Activated CD4-positive, alpha-beta T cell treated with anti-CD3 and anti-CD28 coated beads for 36 hours (primary cell): ENCODE data around the gene LYPD8. TPM values are rescaled to one million over a fixed set of nuclear protein-coding genes. Genes with fewer than 3 reads are reported as not detected.
"Not testable (repeated sequence)": the region's sequence is repeated elsewhere in the genome, so short reads cannot be mapped to it uniquely, and the experiment has no call there.

ENCODE experiments used
- ATAC-seq: fragments of 200-7000 bp; cut with Tn5 transposase; one replicate; pipeline ENCODE4 v1.10.0; 2021; ENCODE audit warnings: mild to moderate bottlenecking, moderate library complexity
- CTCF ChIA-PET: fragments of 350-600 bp; sonication (Branson Sonifier 250); formaldehyde crosslinking; loops from one replicate; lab custom pipeline; 2021; ENCODE audit warnings: antibody characterized with exemption; lab: Charles Lee
- POLR2A ChIA-PET: fragments of 350-600 bp; sonication (Branson Sonifier 250); formaldehyde crosslinking; loops from one replicate; lab custom pipeline; 2021; ENCODE audit warnings: antibody characterized with exemption, inconsistent platforms; lab: Charles Lee
- DNase-seq: peaks from one replicate; pipeline ENCODE4 v3.0.0-alpha.2; 2020
- H3K27ac Mint-ChIP-seq: one replicate; pipeline ENCODE4 v1.8.0; 2021; ENCODE audit warnings: mixed read lengths
- H3K27me3 Mint-ChIP-seq: one replicate; pipeline ENCODE4 v1.8.0; 2021; ENCODE audit warnings: mixed read lengths
- H3K36me3 Mint-ChIP-seq: one replicate; pipeline ENCODE4 v1.8.0; 2021; ENCODE audit warnings: low read depth, mixed read lengths
- H3K4me1 Mint-ChIP-seq: one replicate; pipeline ENCODE4 v1.8.0; 2021; ENCODE audit warnings: mixed read lengths
- H3K4me3 Mint-ChIP-seq: one replicate; pipeline ENCODE4 v1.8.0; 2021; ENCODE audit warnings: mild to moderate bottlenecking, moderate library complexity, mixed read lengths
- H3K9me3 Mint-ChIP-seq: one replicate; pipeline ENCODE4 v1.8.0; 2021; ENCODE audit warnings: low read depth, mixed read lengths
- intact Hi-C, 2 experiments: fragments of 100-400 bp; cut with DNase I in 1 of 2; cut with micrococcal nuclease in 1 of 2; formaldehyde crosslinking; loops; one replicate each; pipeline versions ENCODE4 v1.14.2 to v1.15.1; 2022 to 2024; cut with DNase I, micrococcal nuclease
- total RNA-seq, 2 experiments: library from RNA; stranded (reverse); gene quantifications; one replicate each; pipeline ENCODE4 v1.2.3, GENCODE V29; 2021

LYPD8 gene
- total RNA-seq: not detected

- DNase-seq: no peak
- Mint-ChIP-seq H3K4me1 (peaks cover 11% of the 10 kb centered on the region), H3K9me3 (no peaks in the 10 kb centered on the region), H3K27ac (no peak within 1 kb of the TSS), H3K4me3 (no peak within 1 kb of the TSS), H3K27me3 (no peaks in the 10 kb centered on the region), H3K36me3 (no peaks in the 10 kb centered on the region)
- POLR2A ChIA-PET: no interaction called here
- no peak for ATAC-seq
- intact Hi-C loops: no loop called here
- CTCF ChIA-PET: no interaction called here
These were observed at the start of gene LYPD8 for GRCh38 chr1:248755517-248755916. LYPD8 (minus strand) TSS chr1:248755759; CDS start chr1:248751081, 4,678 bp downstream.

- ChIA-PET POLR2A (no interaction called here), CTCF (interaction anchor here (0.7 to 2.7 kb wide), 11 partner anchors 9 to 869 kb away, joined by 3 to 11 read pairs (median 4); no protein-coding TSS in a partner anchor)
- Mint-ChIP-seq H3K27ac (no peak overlapping the region), H3K9me3 (no peaks in the 10 kb centered on the region), H3K4me1 (no peaks in the 10 kb centered on the region), H3K27me3 (peaks cover 6% of the 10 kb centered on the region), H3K4me3 (no peak overlapping the region), H3K36me3 (no peaks in the 10 kb centered on the region)
- DNase-seq (no peak), ATAC-seq (no peak)
- intact Hi-C loops: loop anchor here in 1 of 2 experiments (5.0 kb wide), 3 partner anchors 113 to 868 kb away; partner anchors contain the start of gene OR2T1
These were observed 49.5 kb upstream of the LYPD8 start for GRCh38 chr1:248804771-248805681.

DNA sequence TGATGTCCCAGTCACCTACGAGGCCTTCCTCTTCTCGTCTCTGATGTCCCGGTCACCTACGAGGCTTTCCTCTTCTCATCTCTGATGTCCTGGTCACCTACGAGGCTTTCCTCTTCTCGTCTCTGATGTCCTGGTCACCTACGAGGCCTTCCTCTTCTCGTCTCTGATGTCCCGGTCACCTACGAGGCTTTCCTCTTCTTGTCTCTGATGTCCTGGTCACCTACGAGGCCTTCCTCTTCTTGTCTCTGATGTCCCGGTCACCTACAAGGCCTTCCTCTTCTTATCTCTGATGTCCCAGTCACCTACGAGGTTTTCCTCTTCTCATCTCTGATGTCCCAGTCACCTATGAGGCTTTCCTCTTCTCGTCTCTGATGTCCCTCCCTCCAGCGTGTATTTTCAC is 47.9 kb upstream of the LYPD8 start:
- ATAC-seq, intact Hi-C loops, H3K4me3 Mint-ChIP-seq, H3K4me1 Mint-ChIP-seq, H3K27ac Mint-ChIP-seq, POLR2A ChIA-PET, H3K27me3 Mint-ChIP-seq, H3K36me3 Mint-ChIP-seq, H3K9me3 Mint-ChIP-seq, DNase-seq: not testable (repeated sequence)
- CTCF ChIA-PET: interaction anchor here (1.4 kb wide), 1 partner anchor 867 kb away, joined by 5 read pairs; no protein-coding TSS in a partner anchor

GRCh38 chr1:248802454-248802853 is 46.9 kb upstream of the LYPD8 start:
- no peaks in the 10 kb centered on the region for H3K4me1 Mint-ChIP-seq
- POLR2A ChIA-PET: no interaction called here
- no peak for ATAC-seq
- no peak for DNase-seq
- CTCF ChIA-PET: no interaction called here
- H3K9me3 Mint-ChIP-seq: no peaks in the 10 kb centered on the region
- H3K27ac Mint-ChIP-seq: no peak overlapping the region
- intact Hi-C loops: no loop called here
- peaks cover 11% of the 10 kb centered on the region for H3K27me3 Mint-ChIP-seq
- H3K36me3 Mint-ChIP-seq: no peaks in the 10 kb centered on the region
- H3K4me3 Mint-ChIP-seq: no peak overlapping the region

GRCh38 chr1:248800459-248800858 is 44.9 kb upstream of the LYPD8 start:
- POLR2A ChIA-PET: no interaction called here
- H3K9me3 Mint-ChIP-seq: peaks cover 2% of the 10 kb centered on the region
- DNase-seq: no peak
- H3K36me3 Mint-ChIP-seq: no peaks in the 10 kb centered on the region
- CTCF ChIA-PET: interaction anchor here (0.6 kb wide), 1 partner anchor 191 kb away, joined by 3 read pairs; no protein-coding TSS in a partner anchor
- no peak for ATAC-seq
- intact Hi-C loops: no loop called here
- peaks cover 19% of the 10 kb centered on the region for H3K27me3 Mint-ChIP-seq
- no peak overlapping the region for H3K4me3 Mint-ChIP-seq
- H3K27ac Mint-ChIP-seq: no peak overlapping the region
- H3K4me1 Mint-ChIP-seq: no peaks in the 10 kb centered on the region

GRCh38 chr1:248798791-248799190 is 43.2 kb upstream of the LYPD8 start:
- H3K27ac Mint-ChIP-seq: no peak overlapping the region
- POLR2A ChIA-PET: no interaction called here
- peaks cover 19% of the 10 kb centered on the region for H3K27me3 Mint-ChIP-seq
- H3K9me3 Mint-ChIP-seq: peaks cover 9% of the 10 kb centered on the region
- peaks cover 1% of the 10 kb centered on the region for H3K4me1 Mint-ChIP-seq
- H3K4me3 Mint-ChIP-seq: no peak overlapping the region
- DNase-seq (no peak), ATAC-seq (no peak)
- CTCF ChIA-PET: interaction anchor here (0.7 to 1.3 kb wide), 2 partner anchors 8 to 179 kb away, joined by 3 to 5 read pairs; no protein-coding TSS in a partner anchor
- no peaks in the 10 kb centered on the region for H3K36me3 Mint-ChIP-seq
- intact Hi-C loops: loop anchor here in 1 of 2 experiments (1.0 kb wide), 1 partner anchor 12 kb away; no protein-coding TSS in a partner anchor

DNA sequence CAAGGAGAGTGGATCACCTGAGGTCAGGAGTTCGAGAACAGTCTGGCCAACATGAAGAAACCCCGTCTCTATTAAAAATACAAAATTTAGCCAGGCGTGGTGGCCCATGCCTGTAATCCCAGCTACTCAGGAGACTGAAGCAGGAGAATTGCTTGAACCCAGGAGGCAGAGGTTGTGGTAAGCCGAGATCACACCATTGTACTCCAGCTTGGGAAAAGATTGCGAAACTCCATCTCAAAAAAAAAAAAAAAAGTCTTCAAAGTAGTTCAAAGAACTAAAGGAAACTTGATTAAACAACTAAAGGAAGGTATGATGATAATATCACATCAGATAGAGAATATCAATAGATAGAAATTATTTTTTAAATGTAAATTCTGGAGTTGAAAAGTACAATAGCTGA is 39.1 kb upstream of the LYPD8 start:
- H3K27me3 Mint-ChIP-seq: peaks cover 13% of the 10 kb centered on the region
- H3K27ac Mint-ChIP-seq, ATAC-seq, DNase-seq, H3K4me1 Mint-ChIP-seq, CTCF ChIA-PET, H3K36me3 Mint-ChIP-seq, intact Hi-C loops, H3K4me3 Mint-ChIP-seq, POLR2A ChIA-PET: not testable (repeated sequence)
- H3K9me3 Mint-ChIP-seq: peaks cover 11% of the 10 kb centered on the region

DNA sequence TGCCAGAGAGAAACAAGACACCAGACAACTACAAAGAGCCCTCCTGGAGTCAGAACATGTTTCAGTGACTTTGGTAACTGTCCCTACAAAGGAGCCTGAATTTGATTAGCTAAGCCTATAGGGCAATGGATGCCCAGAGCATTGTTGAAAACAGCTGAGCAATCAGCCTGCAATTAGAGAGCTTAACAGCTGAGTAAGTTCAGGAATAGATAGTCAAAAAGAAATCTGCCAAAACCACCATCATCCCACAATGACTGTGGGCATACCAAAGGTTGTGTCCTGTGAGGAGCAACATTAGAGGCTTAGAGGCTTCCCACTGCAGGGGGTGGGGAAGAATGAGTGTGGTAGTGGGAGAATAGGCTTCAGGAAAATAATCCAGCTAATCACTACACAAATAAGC is 38.0 kb upstream of the LYPD8 start:
- ChIA-PET POLR2A (no interaction called here), CTCF (no interaction called here)
- intact Hi-C loops: no loop called here
- Mint-ChIP-seq H3K9me3 (peaks cover 11% of the 10 kb centered on the region), H3K27me3 (peaks cover 12% of the 10 kb centered on the region), H3K36me3 (no peaks in the 10 kb centered on the region), H3K4me1 (peaks cover 3% of the 10 kb centered on the region), H3K27ac (no peak overlapping the region), H3K4me3 (no peak overlapping the region)
- ATAC-seq (peak; percentile 75), DNase-seq (no peak)

DNA sequence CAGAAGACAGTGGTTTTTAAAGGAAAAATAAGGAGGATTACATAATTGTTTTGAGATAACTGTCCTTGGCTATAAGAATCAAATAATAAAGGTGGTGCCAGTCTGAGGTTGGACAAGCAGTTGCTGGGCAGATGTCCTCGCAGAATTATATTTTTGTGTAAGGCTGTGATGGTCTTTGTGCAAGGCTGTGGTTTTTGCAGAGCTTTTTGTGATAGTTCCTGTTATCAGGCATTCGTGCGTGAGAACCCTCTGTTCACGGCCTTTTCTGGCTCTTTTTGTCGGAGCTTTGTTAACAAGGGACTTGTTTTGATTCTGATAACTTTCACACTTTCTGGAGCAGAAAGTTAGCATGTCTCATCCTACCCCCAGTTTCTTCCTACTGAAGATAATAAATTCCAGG is 36.8 kb upstream of the LYPD8 start:
- peaks cover 11% of the 10 kb centered on the region for H3K9me3 Mint-ChIP-seq

DNA sequence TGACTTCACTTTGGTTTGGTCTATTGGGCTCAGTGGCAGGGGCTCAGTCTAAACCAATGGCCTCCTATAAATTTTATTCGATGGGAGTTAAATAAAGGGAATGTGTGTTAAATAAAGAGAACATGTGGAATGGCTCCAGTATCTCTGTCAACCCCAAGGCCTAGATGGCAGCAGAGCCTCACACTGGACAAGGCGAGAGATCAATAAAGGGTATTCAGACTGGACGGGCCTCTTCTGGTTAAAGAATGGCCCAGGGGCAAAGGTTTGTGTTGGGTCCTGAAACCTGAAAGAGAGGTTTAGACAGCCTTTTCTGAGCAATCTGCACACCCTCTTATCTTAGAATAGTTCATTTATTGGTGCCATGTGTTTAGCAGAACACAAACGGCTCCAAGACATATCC is 35.5 kb upstream of the LYPD8 start:
- Mint-ChIP-seq H3K9me3 (peaks cover 11% of the 10 kb centered on the region), H3K27me3 (peaks cover under 1% of the 10 kb centered on the region), H3K36me3 (no peaks in the 10 kb centered on the region), H3K27ac (no peak overlapping the region), H3K4me1 (peaks cover 5% of the 10 kb centered on the region), H3K4me3 (no peak overlapping the region)
- ChIA-PET CTCF (no interaction called here), POLR2A (no interaction called here)
- ATAC-seq: no peak
- no peak for DNase-seq
- intact Hi-C loops: no loop called here

More for the DNA sequence above, 36.8 kb upstream of the LYPD8 start:
- Mint-ChIP-seq H3K27me3 (peaks cover 7% of the 10 kb centered on the region), H3K36me3 (no peaks in the 10 kb centered on the region), H3K4me1 (peaks cover 3% of the 10 kb centered on the region), H3K27ac (no peak overlapping the region), H3K4me3 (no peak overlapping the region)
- no peak for ATAC-seq
- DNase-seq: no peak
- CTCF ChIA-PET: no interaction called here
- POLR2A ChIA-PET: no interaction called here
- intact Hi-C loops: no loop called here

DNA sequence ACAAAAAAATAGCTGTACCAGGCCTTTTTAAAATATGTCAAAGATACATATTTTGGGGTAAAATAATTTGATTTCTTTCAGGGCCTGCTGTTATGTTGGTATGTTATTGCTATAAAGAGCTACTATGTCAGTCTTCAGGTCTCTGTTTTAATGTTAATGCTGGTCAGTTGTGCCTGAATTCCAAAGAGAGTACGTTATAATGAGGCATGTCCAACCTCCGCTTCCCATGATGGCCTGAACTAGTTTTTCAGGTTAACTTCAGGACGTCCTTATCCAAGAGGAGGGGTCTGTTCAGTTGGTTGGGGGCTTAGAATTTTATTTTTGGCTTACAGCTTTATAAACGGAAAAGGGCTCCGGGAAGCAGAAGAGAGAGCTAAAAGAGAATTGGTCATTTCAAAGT is 34.9 kb upstream of the LYPD8 start:
- ATAC-seq: no peak
- ChIA-PET POLR2A (no interaction called here), CTCF (no interaction called here)
- intact Hi-C loops: no loop called here
- Mint-ChIP-seq H3K4me3 (no peak overlapping the region), H3K27ac (no peak overlapping the region), H3K27me3 (no peaks in the 10 kb centered on the region), H3K4me1 (peaks cover 5% of the 10 kb centered on the region), H3K9me3 (peaks cover 8% of the 10 kb centered on the region), H3K36me3 (no peaks in the 10 kb centered on the region)
- DNase-seq: no peak

GRCh38 chr1:248789337-248789736 is 33.8 kb upstream of the LYPD8 start:
- DNase-seq, CTCF ChIA-PET, POLR2A ChIA-PET, H3K4me1 Mint-ChIP-seq, intact Hi-C loops, H3K4me3 Mint-ChIP-seq, H3K36me3 Mint-ChIP-seq, H3K27ac Mint-ChIP-seq, H3K27me3 Mint-ChIP-seq, ATAC-seq, H3K9me3 Mint-ChIP-seq: not testable (repeated sequence)
